Adipocyte (in vitro differentiated cells): ENCODE measurements around the gene SPOCK3.

Experiments used
- DNase-seq: peaks from one replicate; pipeline ENCODE4 v3.0.0-alpha.2; 2015; ENCODE audit warnings: low read depth
- H3K27me3 ChIP-seq: replicated peaks from 2 replicates; pipeline ENCODE4 v1.7.0; 2013; ENCODE audit warnings: mild to moderate bottlenecking, low read length, moderate library complexity; ENCODE audit not compliant: control insufficient read depth, insufficient read depth
- H3K36me3 ChIP-seq: 2 replicates; pipeline ENCODE4 v1.7.0; 2013; ENCODE audit warnings: low read length, mild to moderate bottlenecking, moderate library complexity; ENCODE audit not compliant: control insufficient read depth, insufficient read depth, severe bottlenecking
- H3K4me1 ChIP-seq: 2 replicates; pipeline ENCODE4 v1.7.0; 2013; ENCODE audit warnings: mild to moderate bottlenecking, low read length, moderate library complexity; ENCODE audit not compliant: control insufficient read depth, insufficient read depth
- H3K4me3 ChIP-seq: 2 replicates; pipeline ENCODE4 v1.7.0; 2013; ENCODE audit warnings: mild to moderate bottlenecking, low read length, moderate library complexity
- H3K9ac ChIP-seq: 2 replicates; pipeline ENCODE4 v1.7.0; 2013; ENCODE audit warnings: mild to moderate bottlenecking, low read length, moderate library complexity
- H3K9me3 ChIP-seq: 2 replicates; pipeline ENCODE4 v1.7.0; 2013; ENCODE audit warnings: mild to moderate bottlenecking, low read length, moderate library complexity; ENCODE audit not compliant: control insufficient read depth

Gene SPOCK3

GRCh38 chr4:167222099-167222498 is 12.2 kb downstream of the SPOCK3 start:
- Histone ChIP-seq H3K4me3 (no peak overlapping the region), H3K9ac (no peak overlapping the region), H3K27me3 (no peaks in the 10 kb centered on the region), H3K36me3 (no peaks in the 10 kb centered on the region), H3K9me3 (no peaks in the 10 kb centered on the region), H3K4me1 (no peaks in the 10 kb centered on the region)
- no peak for DNase-seq

- H3K4me3 ChIP-seq: no peak overlapping the region
- H3K9ac ChIP-seq: no peak overlapping the region
- H3K36me3 ChIP-seq: no peaks in the 10 kb centered on the region
- no peaks in the 10 kb centered on the region for H3K4me1 ChIP-seq
- H3K27me3 ChIP-seq: no peaks in the 10 kb centered on the region
- H3K9me3 ChIP-seq: no peaks in the 10 kb centered on the region
- no peak for DNase-seq
Observed at GRCh38 chr4:167221084-167221483, 13.2 kb downstream of the SPOCK3 start.

- no peak for DNase-seq
- Histone ChIP-seq H3K27me3 (no peaks in the 10 kb centered on the region), H3K9me3 (no peaks in the 10 kb centered on the region), H3K4me1 (no peaks in the 10 kb centered on the region), H3K9ac (no peak overlapping the region), H3K36me3 (no peaks in the 10 kb centered on the region), H3K4me3 (no peak overlapping the region)
Observed at GRCh38 chr4:167218022-167218608, 16.2 kb downstream of the SPOCK3 start.

GRCh38 chr4:167216783-167217182 is 17.5 kb downstream of the SPOCK3 start:
- Histone ChIP-seq H3K27me3 (no peaks in the 10 kb centered on the region), H3K4me3 (no peak overlapping the region), H3K9me3 (no peaks in the 10 kb centered on the region), H3K4me1 (no peaks in the 10 kb centered on the region), H3K36me3 (no peaks in the 10 kb centered on the region), H3K9ac (no peak overlapping the region)
- DNase-seq: no peak

- Histone ChIP-seq H3K36me3 (no peaks in the 10 kb centered on the region), H3K27me3 (no peaks in the 10 kb centered on the region), H3K4me1 (no peaks in the 10 kb centered on the region), H3K9ac (no peak overlapping the region), H3K9me3 (no peaks in the 10 kb centered on the region), H3K4me3 (no peak overlapping the region)
- DNase-seq: no peak
Observed at GRCh38 chr4:167210166-167210565, 24.1 kb downstream of the SPOCK3 start.

GRCh38 chr4:167196344-167197012 is 37.8 kb downstream of the SPOCK3 start:
- no peak overlapping the region for H3K4me3 ChIP-seq
- peaks cover 6% of the 10 kb centered on the region for H3K9me3 ChIP-seq
- DNase-seq: peak; percentile 29
- no peaks in the 10 kb centered on the region for H3K27me3 ChIP-seq
- H3K36me3 ChIP-seq: no peaks in the 10 kb centered on the region
- H3K9ac ChIP-seq: no peak overlapping the region
- no peaks in the 10 kb centered on the region for H3K4me1 ChIP-seq

GRCh38 chr4:167190379-167190778 is 43.9 kb downstream of the SPOCK3 start:
- H3K4me3 ChIP-seq: no peak overlapping the region
- peaks cover 6% of the 10 kb centered on the region for H3K9me3 ChIP-seq
- H3K9ac ChIP-seq: no peak overlapping the region
- DNase-seq: no peak
- no peaks in the 10 kb centered on the region for H3K4me1 ChIP-seq
- no peaks in the 10 kb centered on the region for H3K36me3 ChIP-seq
- H3K27me3 ChIP-seq: no peaks in the 10 kb centered on the region

- Histone ChIP-seq H3K9me3 (no peaks in the 10 kb centered on the region), H3K36me3 (no peaks in the 10 kb centered on the region), H3K9ac (no peak overlapping the region), H3K4me1 (no peaks in the 10 kb centered on the region), H3K27me3 (no peaks in the 10 kb centered on the region), H3K4me3 (no peak overlapping the region)
- DNase-seq: no peak
Observed at GRCh38 chr4:167185465-167185864, 48.8 kb downstream of the SPOCK3 start.

GRCh38 chr4:167183036-167183435 is 51.3 kb downstream of the SPOCK3 start:
- H3K36me3 ChIP-seq: no peaks in the 10 kb centered on the region
- no peaks in the 10 kb centered on the region for H3K4me1 ChIP-seq

GRCh38 chr4:167177925-167178324 is 56.4 kb downstream of the SPOCK3 start:
- Histone ChIP-seq H3K36me3 (no peaks in the 10 kb centered on the region), H3K9me3 (no peaks in the 10 kb centered on the region), H3K4me3 (no peak overlapping the region), H3K9ac (no peak overlapping the region), H3K4me1 (no peaks in the 10 kb centered on the region), H3K27me3 (no peaks in the 10 kb centered on the region)
- peak; percentile 6 for DNase-seq

More at GRCh38 chr4:167183036-167183435, 51.3 kb downstream of the SPOCK3 start:
- Histone ChIP-seq H3K4me3 (no peak overlapping the region), H3K27me3 (no peaks in the 10 kb centered on the region), H3K9me3 (no peaks in the 10 kb centered on the region), H3K9ac (no peak overlapping the region)
- DNase-seq: no peak

- Histone ChIP-seq H3K4me1 (no peaks in the 10 kb centered on the region), H3K36me3 (no peaks in the 10 kb centered on the region), H3K4me3 (no peak overlapping the region), H3K9ac (no peak overlapping the region), H3K27me3 (no peaks in the 10 kb centered on the region), H3K9me3 (no peaks in the 10 kb centered on the region)
- DNase-seq: no peak
Observed at GRCh38 chr4:167176723-167177367, 57.4 kb downstream of the SPOCK3 start.
